H1 (cell line): Measurements from ENCODE around the gene SFXN1. TPM values are rescaled to one million over a fixed set of nuclear protein-coding genes. Genes with fewer than 3 reads are reported as not detected.

Source experiments
- CTCF ChIA-PET: fragments of 300-600 bp; sonication (Branson Sonifier 250); formaldehyde crosslinking; loops from one replicate; lab custom pipeline; 2021; ENCODE audit not compliant: partially characterized antibody; lab: Charles Lee
- POLR2A ChIA-PET: fragments of 300-600 bp; sonication (Branson Sonifier 250); formaldehyde crosslinking; loops from one replicate; lab custom pipeline; 2021; ENCODE audit warnings: inconsistent platforms; ENCODE audit not compliant: partially characterized antibody; lab: Charles Lee
- DNase-seq, 2 experiments: peaks; one replicate each; pipeline versions ENCODE4 v3.0.0 to v3.0.0-alpha.2; 2010 to 2022; ENCODE audit warnings: low spot score in 2 of 2, low read depth in 1 of 2, mixed read lengths in 1 of 2
- FAIRE-seq: peaks from 2 replicates; lab custom pipeline; 2011; peaks lifted over from hg19 to GRCh38; lab: Jason Lieb, UNC
- H2AFZ ChIP-seq: 2 replicates; pipeline ENCODE4 v1.8.1; 2012; ENCODE audit warnings: low read length, inconsistent platforms
- H2AK5ac ChIP-seq: 2 replicates; pipeline ENCODE4 v1.6.1; 2013; ENCODE audit warnings: low read depth, low read length
- H2BK120ac ChIP-seq: replicated peaks from 2 replicates; pipeline ENCODE3; 2013; ENCODE audit warnings: low read depth, low read length, inconsistent platforms
- H2BK12ac ChIP-seq: 2 replicates; pipeline ENCODE4 v1.6.1; 2013; ENCODE audit warnings: low read depth, low read length
- H2BK15ac ChIP-seq: 2 replicates; pipeline ENCODE4 v1.6.1; 2013; ENCODE audit warnings: low read length
- H2BK20ac ChIP-seq: 2 replicates; pipeline ENCODE4 v1.6.1; 2013; ENCODE audit warnings: low read length
- H2BK5ac ChIP-seq: 2 replicates; pipeline ENCODE4 v1.6.1; 2013; ENCODE audit warnings: low read depth, low read length
- H3K14ac ChIP-seq: 2 replicates; pipeline ENCODE4 v1.6.1; 2013; ENCODE audit warnings: inconsistent platforms; ENCODE audit not compliant: insufficient read length
- H3K18ac ChIP-seq: 2 replicates; pipeline ENCODE4 v1.6.1; 2013; ENCODE audit warnings: low read length; ENCODE audit errors: extremely low read depth
- H3K23ac ChIP-seq: 2 replicates; pipeline ENCODE4 v1.6.1; 2013; ENCODE audit warnings: inconsistent platforms; ENCODE audit not compliant: insufficient read length
- H3K23me2 ChIP-seq: 2 replicates; pipeline ENCODE4 v1.6.1; 2013; ENCODE audit warnings: low read depth, low read length
- H3K27ac ChIP-seq: 2 replicates; pipeline ENCODE4 v1.6.1; 2011; ENCODE audit warnings: low read depth, low read length, inconsistent platforms
- H3K27me3 ChIP-seq, 4 experiments: replicated peaks in 1 of 4; 1 replicate in 1 of 4; 2 replicates in 3 of 4; pipeline versions ENCODE4 v1.6.1 to v1.8.1; 2011 to 2013; ENCODE audit warnings: low read length in 3 of 4, mild to moderate bottlenecking in 3 of 4, inconsistent platforms in 2 of 4, mixed read lengths in 2 of 4, moderate library complexity in 1 of 4; ENCODE audit not compliant: control insufficient read depth in 3 of 4, insufficient read depth in 3 of 4; ENCODE audit errors: extremely low read depth in 1 of 4
- H3K36me3 ChIP-seq, 4 experiments: 2 replicates each; pipeline versions ENCODE4 v1.6.1 to v1.8.1; 2011 to 2013; ENCODE audit warnings: mild to moderate bottlenecking in 4 of 4, low read length in 3 of 4, moderate library complexity in 2 of 4, control low read depth in 1 of 4, inconsistent platforms in 1 of 4; ENCODE audit not compliant: insufficient read depth in 4 of 4, control insufficient read depth in 2 of 4
- H3K4ac ChIP-seq: replicated peaks from 2 replicates; pipeline ENCODE3; 2013; ENCODE audit warnings: low read length, low read depth, mixed read lengths, inconsistent platforms; ENCODE audit not compliant: insufficient read length
- H3K4me1 ChIP-seq, 4 experiments: replicated peaks in 1 of 4; 1 replicate in 1 of 4; 2 replicates in 3 of 4; pipeline versions ENCODE4 v1.6.1 to v1.8.1; 2011 to 2013; ENCODE audit warnings: low read length in 3 of 4, inconsistent platforms in 2 of 4, mixed read lengths in 1 of 4; ENCODE audit not compliant: insufficient read depth in 4 of 4, control insufficient read depth in 3 of 4
- H3K4me2 ChIP-seq, 2 experiments: 2 replicates each; pipeline versions ENCODE4 v1.6.1 to v1.8.1; 2011 to 2013; ENCODE audit warnings: low read depth in 2 of 2, low read length in 2 of 2, control low read depth in 1 of 2, inconsistent platforms in 1 of 2, mild to moderate bottlenecking in 1 of 2; ENCODE audit not compliant: insufficient read depth in 1 of 2
- H3K4me3 ChIP-seq, 4 experiments: fragments of 200-600, 300-600 bp in 1 of 4; sonication (generic), shearing (Covaris generic), sonication (Bioruptor Twin) in 1 of 4; 2 replicates each; pipeline versions ENCODE4 v1.5.1 to v1.8.1; 2011 to 2016; ENCODE audit warnings: low read length in 4 of 4, low read depth in 3 of 4, control low read depth in 2 of 4, inconsistent platforms in 2 of 4, mild to moderate bottlenecking in 2 of 4, mixed read lengths in 1 of 4, moderate library complexity in 1 of 4; ENCODE audit not compliant: insufficient read depth in 2 of 4; ENCODE audit errors: extremely low read depth in 1 of 4
- H3K56ac ChIP-seq: replicated peaks from 2 replicates; pipeline ENCODE3; 2013; ENCODE audit warnings: low read depth, mild to moderate bottlenecking, mixed read lengths, low read length, inconsistent platforms; ENCODE audit not compliant: insufficient read length
- H3K79me1 ChIP-seq: 2 replicates; pipeline ENCODE4 v1.6.1; 2013; ENCODE audit warnings: low read depth, low read length, control low read depth
- H3K79me2 ChIP-seq, 2 experiments: 2 replicates each; pipeline versions ENCODE4 v1.6.1 to v1.8.1; 2012 to 2013; ENCODE audit warnings: low read length in 2 of 2, mild to moderate bottlenecking in 2 of 2, inconsistent platforms in 1 of 2; ENCODE audit not compliant: insufficient read depth in 2 of 2, control insufficient read depth in 1 of 2
- H3K9ac ChIP-seq, 4 experiments: replicated peaks in 1 of 4; 1 replicate in 1 of 4; 2 replicates in 3 of 4; pipeline versions ENCODE4 v1.6.1 to v1.8.1; 2011 to 2013; ENCODE audit warnings: low read depth in 3 of 4, low read length in 3 of 4, control low read depth in 2 of 4, mild to moderate bottlenecking in 2 of 4, moderate library complexity in 2 of 4, inconsistent platforms in 1 of 4; ENCODE audit errors: extremely low read depth in 1 of 4
- H3K9me3 ChIP-seq, 2 experiments: 2 replicates each; pipeline versions ENCODE4 v1.6.1 to v1.8.1; 2012 to 2013; ENCODE audit warnings: mild to moderate bottlenecking in 2 of 2, moderate library complexity in 2 of 2, control low read depth in 1 of 2, inconsistent platforms in 1 of 2, low read depth in 1 of 2, low read length in 1 of 2, mixed read lengths in 1 of 2; ENCODE audit not compliant: insufficient read depth in 2 of 2
- H4K20me1 ChIP-seq, 2 experiments: replicated peaks in 1 of 2; 2 replicates each; pipeline versions ENCODE3 to v1.8.1; 2011 to 2013; ENCODE audit warnings: inconsistent platforms in 2 of 2, low read length in 2 of 2, mild to moderate bottlenecking in 1 of 2; ENCODE audit not compliant: insufficient read depth in 2 of 2, control insufficient read depth in 1 of 2
- H4K5ac ChIP-seq: 2 replicates; pipeline ENCODE4 v1.6.1; 2013; ENCODE audit warnings: low read length, low read depth, mixed read lengths, inconsistent platforms; ENCODE audit not compliant: insufficient read length
- H4K8ac ChIP-seq: 2 replicates; pipeline ENCODE4 v1.8.0; 2013; ENCODE audit warnings: mild to moderate bottlenecking, moderate library complexity, low read length, inconsistent platforms; ENCODE audit not compliant: insufficient read depth; ENCODE audit errors: extremely low read depth
- H4K91ac ChIP-seq: replicated peaks from 2 replicates; pipeline ENCODE3; 2013; ENCODE audit warnings: low read length, mixed read lengths, inconsistent platforms; ENCODE audit not compliant: insufficient read length
- BACH1 ChIP-seq: IDR thresholded peaks from 2 replicates; pipeline ENCODE4 v1.6.1; 2012; ENCODE audit warnings: low read length, improper control_type of control experiment
- CTBP2 ChIP-seq: IDR thresholded peaks from 2 replicates; pipeline ENCODE4 v1.7.0; 2011; ENCODE audit warnings: borderline replicate concordance, mild to moderate bottlenecking, moderate library complexity, mixed read lengths, low read length; ENCODE audit not compliant: insufficient read depth, insufficient read length
- NRF1 ChIP-seq: IDR thresholded peaks from 2 replicates; pipeline ENCODE4 v1.6.1; 2011; ENCODE audit warnings: mild to moderate bottlenecking, low read depth, low read length, improper control_type of control experiment
- POU5F1 ChIP-seq: IDR thresholded peaks from 2 replicates; pipeline ENCODE4 v1.6.1; 2011; ENCODE audit warnings: low read depth, mild to moderate bottlenecking, low read length, moderate library complexity
- SIN3A ChIP-seq, 2 experiments: IDR thresholded peaks in 1 of 2; conservative IDR thresholded peaks in 1 of 2; 2 replicates each; pipeline ENCODE4 v1.6.1; 2011 to 2012; ENCODE audit warnings: low read length in 2 of 2, improper control_type of control experiment in 1 of 2, low read depth in 1 of 2, mild to moderate bottlenecking in 1 of 2
- SP2 ChIP-seq: IDR thresholded peaks from 2 replicates; pipeline ENCODE4 v1.6.1; 2012; ENCODE audit warnings: mild to moderate bottlenecking, low read length, inconsistent platforms
- SRF ChIP-seq: IDR thresholded peaks from 2 replicates; pipeline ENCODE4 v1.6.1; 2011; ENCODE audit warnings: mild to moderate bottlenecking, low read depth, low read length, moderate library complexity
- TAF1 ChIP-seq: IDR thresholded peaks from 2 replicates; pipeline ENCODE4 v1.6.1; 2011; ENCODE audit warnings: mild to moderate bottlenecking, low read depth, low read length
- YY1 ChIP-seq: IDR thresholded peaks from 2 replicates; pipeline ENCODE4 v1.6.1; 2011; ENCODE audit warnings: low read depth, mild to moderate bottlenecking, low read length
- whole genome bisulfite sequencing, 2 experiments: shearing (Covaris generic) in 1 of 2; methylation state at CpG; one replicate each; pipeline versions ENCODE4 v1.1.6 to v1.1.7; 2013 to 2015; ENCODE audit warnings: low lambda C conversion rate in 2 of 2, mixed read lengths in 2 of 2, inconsistent platforms in 1 of 2, low coverage in 1 of 2, missing lambda C conversion rate in 1 of 2; ENCODE audit not compliant: insufficient replicate concordance in 2 of 2, insufficient coverage in 1 of 2, insufficient read length in 1 of 2; ENCODE audit errors: extremely low coverage in 1 of 2, missing lambda C conversion rate in 1 of 2; 5-methylcytosine and 5-hydroxymethylcytosine counted together
- polyA plus RNA-seq, 7 experiments: library from polyadenylated mRNA; depleted of rRNA in 3 of 7; stranded (reverse) in 5 of 7; unstranded in 2 of 7; fragments of >200 nt in 5 of 7; fragments of 200-250 nt in 2 of 7; gene quantifications; 1 replicate in 5 of 7; 2 replicates in 1 of 7; 4 replicates in 1 of 7; pipeline versions ENCODE4 v1.2.1 to v1.2.3, GENCODE V29; 2011 to 2013; ENCODE audit warnings: missing spikeins in 2 of 7, mixed read lengths in 2 of 7
- total RNA-seq: library from RNA; stranded (reverse); fragmentation: NEBNext Ultra II Directional; extraction: Animal tissue kit (Norgen Biotek cat#: 25700); gene quantifications from 2 replicates; pipeline ENCODE4 v1.2.1, GENCODE V29; 2021
- TF ChIP-seq, protein P1 (sequence below), 3 experiments: IDR thresholded peaks; 1 replicate in 2 of 3; 2 replicates in 1 of 3; pipeline versions ENCODE4 v1.5.1 to v1.6.1; 2011; ENCODE audit warnings: low read length in 3 of 3, mild to moderate bottlenecking in 3 of 3, inconsistent platforms in 2 of 3, low read depth in 1 of 3, moderate library complexity in 1 of 3; ENCODE audit not compliant: insufficient read depth in 1 of 3; ENCODE audit errors: control extremely low read depth in 1 of 3

SFXN1 gene
- total and polyA plus RNA-seq, 2 of the 8 experiments (the other 6 are each of a cell fraction or from before 2014, with no cell fraction given): 72.7 to 97.6 TPM

- Histone ChIP-seq H4K8ac (no peak overlapping the region), H2BK15ac (no peak overlapping the region), H3K27ac (no peak overlapping the region), H4K91ac (no peak overlapping the region), H4K20me1 (peaks cover 0 to 2% of the 10 kb centered on the region in 2 experiments), H3K18ac (no peak overlapping the region), H2BK12ac (no peak overlapping the region), H3K23me2 (no peaks in the 10 kb centered on the region), H2AFZ (no peak overlapping the region), H2BK5ac (no peak overlapping the region), H3K79me2 (no peaks in the 10 kb centered on the region), H3K4me3 (no peak overlapping the region), H3K14ac (no peak overlapping the region), H3K9ac (no peak overlapping the region), H3K23ac (no peak overlapping the region), H3K4ac (no peak overlapping the region), H3K36me3 (peaks cover 16 to 73% (median 41%) of the 10 kb centered on the region in 4 experiments), H2BK20ac (no peak overlapping the region), H3K9me3 (no peaks in the 10 kb centered on the region), H3K27me3 (no peaks in the 10 kb centered on the region), H4K5ac (no peak overlapping the region), H3K4me1 (no peaks in the 10 kb centered on the region), H2BK120ac (no peak overlapping the region), H3K4me2 (no peak overlapping the region), H3K79me1 (no peaks in the 10 kb centered on the region), H2AK5ac (no peak overlapping the region), H3K56ac (no peak overlapping the region)
- FAIRE-seq (no peak), DNase-seq (no peak)
- ChIA-PET CTCF (interaction anchor here (0.9 to 1.0 kb wide), 2 partner anchors 11 to 146 kb away, joined by 3 to 4 read pairs; no protein-coding TSS in a partner anchor), POLR2A (no interaction called here)
- TF ChIP-seq POU5F1 (no peak), TAF1 (no peak), CTBP2 (no peak), YY1 (no peak), BACH1 (no peak), SP2 (no peak), SIN3A (conservative IDR thresholded peaks at IDR 0.05 in 1 of 2, IDR thresholded peaks at IDR 0.05 in 1 of 2; ENCODE audit: low read depth in 1 of 2, low read length in 2 of 2) (no peak), NRF1 (no peak), SRF (no peak)
- TF ChIP-seq, protein P1, sequence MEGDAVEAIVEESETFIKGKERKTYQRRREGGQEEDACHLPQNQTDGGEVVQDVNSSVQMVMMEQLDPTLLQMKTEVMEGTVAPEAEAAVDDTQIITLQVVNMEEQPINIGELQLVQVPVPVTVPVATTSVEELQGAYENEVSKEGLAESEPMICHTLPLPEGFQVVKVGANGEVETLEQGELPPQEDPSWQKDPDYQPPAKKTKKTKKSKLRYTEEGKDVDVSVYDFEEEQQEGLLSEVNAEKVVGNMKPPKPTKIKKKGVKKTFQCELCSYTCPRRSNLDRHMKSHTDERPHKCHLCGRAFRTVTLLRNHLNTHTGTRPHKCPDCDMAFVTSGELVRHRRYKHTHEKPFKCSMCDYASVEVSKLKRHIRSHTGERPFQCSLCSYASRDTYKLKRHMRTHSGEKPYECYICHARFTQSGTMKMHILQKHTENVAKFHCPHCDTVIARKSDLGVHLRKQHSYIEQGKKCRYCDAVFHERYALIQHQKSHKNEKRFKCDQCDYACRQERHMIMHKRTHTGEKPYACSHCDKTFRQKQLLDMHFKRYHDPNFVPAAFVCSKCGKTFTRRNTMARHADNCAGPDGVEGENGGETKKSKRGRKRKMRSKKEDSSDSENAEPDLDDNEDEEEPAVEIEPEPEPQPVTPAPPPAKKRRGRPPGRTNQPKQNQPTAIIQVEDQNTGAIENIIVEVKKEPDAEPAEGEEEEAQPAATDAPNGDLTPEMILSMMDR (IDR thresholded peaks at IDR 0.05; ENCODE audit: control extremely low read depth in 1 of 3, insufficient read depth in 1 of 3, low read depth in 1 of 3, low read length in 3 of 3): no peak
- WGBS, 2 experiments: 88% methylated on average over 2 of the region's 2 CpGs; no CpG with 5 or more reads in 1 of the 2 experiments
These were observed 42.5 kb downstream of the SFXN1 start for GRCh38 chr5:175520873-175521272.
